H1 (cell line): ENCODE results near the gene CDK3. TPM values are rescaled to one million over a fixed set of nuclear protein-coding genes. Genes with fewer than 3 reads are reported as not detected.

Experiments
- CTCF ChIA-PET: fragments of 300-600 bp; sonication (Branson Sonifier 250); formaldehyde crosslinking; loops from one replicate; lab custom pipeline; 2021; ENCODE audit not compliant: partially characterized antibody; lab: Charles Lee
- POLR2A ChIA-PET: fragments of 300-600 bp; sonication (Branson Sonifier 250); formaldehyde crosslinking; loops from one replicate; lab custom pipeline; 2021; ENCODE audit warnings: inconsistent platforms; ENCODE audit not compliant: partially characterized antibody; lab: Charles Lee
- DNase-seq, 2 experiments: peaks; one replicate each; pipeline versions ENCODE4 v3.0.0 to v3.0.0-alpha.2; 2010 to 2022; ENCODE audit warnings: low spot score in 2 of 2, low read depth in 1 of 2, mixed read lengths in 1 of 2
- FAIRE-seq: peaks from 2 replicates; lab custom pipeline; 2011; peaks lifted over from hg19 to GRCh38; lab: Jason Lieb, UNC
- H2AFZ ChIP-seq: 2 replicates; pipeline ENCODE4 v1.8.1; 2012; ENCODE audit warnings: low read length, inconsistent platforms
- H2AK5ac ChIP-seq: 2 replicates; pipeline ENCODE4 v1.6.1; 2013; ENCODE audit warnings: low read depth, low read length
- H2BK120ac ChIP-seq: replicated peaks from 2 replicates; pipeline ENCODE3; 2013; ENCODE audit warnings: low read depth, low read length, inconsistent platforms
- H2BK12ac ChIP-seq: 2 replicates; pipeline ENCODE4 v1.6.1; 2013; ENCODE audit warnings: low read depth, low read length
- H2BK15ac ChIP-seq: 2 replicates; pipeline ENCODE4 v1.6.1; 2013; ENCODE audit warnings: low read length
- H2BK20ac ChIP-seq: 2 replicates; pipeline ENCODE4 v1.6.1; 2013; ENCODE audit warnings: low read length
- H2BK5ac ChIP-seq: 2 replicates; pipeline ENCODE4 v1.6.1; 2013; ENCODE audit warnings: low read depth, low read length
- H3K14ac ChIP-seq: 2 replicates; pipeline ENCODE4 v1.6.1; 2013; ENCODE audit warnings: inconsistent platforms; ENCODE audit not compliant: insufficient read length
- H3K18ac ChIP-seq: 2 replicates; pipeline ENCODE4 v1.6.1; 2013; ENCODE audit warnings: low read length; ENCODE audit errors: extremely low read depth
- H3K23ac ChIP-seq: 2 replicates; pipeline ENCODE4 v1.6.1; 2013; ENCODE audit warnings: inconsistent platforms; ENCODE audit not compliant: insufficient read length
- H3K23me2 ChIP-seq: 2 replicates; pipeline ENCODE4 v1.6.1; 2013; ENCODE audit warnings: low read depth, low read length
- H3K27ac ChIP-seq: 2 replicates; pipeline ENCODE4 v1.6.1; 2011; ENCODE audit warnings: low read depth, low read length, inconsistent platforms
- H3K27me3 ChIP-seq, 4 experiments: replicated peaks in 1 of 4; 1 replicate in 1 of 4; 2 replicates in 3 of 4; pipeline versions ENCODE4 v1.6.1 to v1.8.1; 2011 to 2013; ENCODE audit warnings: low read length in 3 of 4, mild to moderate bottlenecking in 3 of 4, inconsistent platforms in 2 of 4, mixed read lengths in 2 of 4, moderate library complexity in 1 of 4; ENCODE audit not compliant: control insufficient read depth in 3 of 4, insufficient read depth in 3 of 4; ENCODE audit errors: extremely low read depth in 1 of 4
- H3K36me3 ChIP-seq, 4 experiments: 2 replicates each; pipeline versions ENCODE4 v1.6.1 to v1.8.1; 2011 to 2013; ENCODE audit warnings: mild to moderate bottlenecking in 4 of 4, low read length in 3 of 4, moderate library complexity in 2 of 4, control low read depth in 1 of 4, inconsistent platforms in 1 of 4; ENCODE audit not compliant: insufficient read depth in 4 of 4, control insufficient read depth in 2 of 4
- H3K4ac ChIP-seq: replicated peaks from 2 replicates; pipeline ENCODE3; 2013; ENCODE audit warnings: low read length, low read depth, mixed read lengths, inconsistent platforms; ENCODE audit not compliant: insufficient read length
- H3K4me1 ChIP-seq, 4 experiments: replicated peaks in 1 of 4; 1 replicate in 1 of 4; 2 replicates in 3 of 4; pipeline versions ENCODE4 v1.6.1 to v1.8.1; 2011 to 2013; ENCODE audit warnings: low read length in 3 of 4, inconsistent platforms in 2 of 4, mixed read lengths in 1 of 4; ENCODE audit not compliant: insufficient read depth in 4 of 4, control insufficient read depth in 3 of 4
- H3K4me2 ChIP-seq, 2 experiments: 2 replicates each; pipeline versions ENCODE4 v1.6.1 to v1.8.1; 2011 to 2013; ENCODE audit warnings: low read depth in 2 of 2, low read length in 2 of 2, control low read depth in 1 of 2, inconsistent platforms in 1 of 2, mild to moderate bottlenecking in 1 of 2; ENCODE audit not compliant: insufficient read depth in 1 of 2
- H3K4me3 ChIP-seq, 4 experiments: fragments of 200-600, 300-600 bp in 1 of 4; sonication (generic), shearing (Covaris generic), sonication (Bioruptor Twin) in 1 of 4; 2 replicates each; pipeline versions ENCODE4 v1.5.1 to v1.8.1; 2011 to 2016; ENCODE audit warnings: low read length in 4 of 4, low read depth in 3 of 4, control low read depth in 2 of 4, inconsistent platforms in 2 of 4, mild to moderate bottlenecking in 2 of 4, mixed read lengths in 1 of 4, moderate library complexity in 1 of 4; ENCODE audit not compliant: insufficient read depth in 2 of 4; ENCODE audit errors: extremely low read depth in 1 of 4
- H3K56ac ChIP-seq: replicated peaks from 2 replicates; pipeline ENCODE3; 2013; ENCODE audit warnings: low read depth, mild to moderate bottlenecking, mixed read lengths, low read length, inconsistent platforms; ENCODE audit not compliant: insufficient read length
- H3K79me1 ChIP-seq: 2 replicates; pipeline ENCODE4 v1.6.1; 2013; ENCODE audit warnings: low read depth, low read length, control low read depth
- H3K79me2 ChIP-seq, 2 experiments: 2 replicates each; pipeline versions ENCODE4 v1.6.1 to v1.8.1; 2012 to 2013; ENCODE audit warnings: low read length in 2 of 2, mild to moderate bottlenecking in 2 of 2, inconsistent platforms in 1 of 2; ENCODE audit not compliant: insufficient read depth in 2 of 2, control insufficient read depth in 1 of 2
- H3K9ac ChIP-seq, 4 experiments: replicated peaks in 1 of 4; 1 replicate in 1 of 4; 2 replicates in 3 of 4; pipeline versions ENCODE4 v1.6.1 to v1.8.1; 2011 to 2013; ENCODE audit warnings: low read depth in 3 of 4, low read length in 3 of 4, control low read depth in 2 of 4, mild to moderate bottlenecking in 2 of 4, moderate library complexity in 2 of 4, inconsistent platforms in 1 of 4; ENCODE audit errors: extremely low read depth in 1 of 4
- H3K9me3 ChIP-seq, 2 experiments: 2 replicates each; pipeline versions ENCODE4 v1.6.1 to v1.8.1; 2012 to 2013; ENCODE audit warnings: mild to moderate bottlenecking in 2 of 2, moderate library complexity in 2 of 2, control low read depth in 1 of 2, inconsistent platforms in 1 of 2, low read depth in 1 of 2, low read length in 1 of 2, mixed read lengths in 1 of 2; ENCODE audit not compliant: insufficient read depth in 2 of 2
- H4K20me1 ChIP-seq, 2 experiments: replicated peaks in 1 of 2; 2 replicates each; pipeline versions ENCODE3 to v1.8.1; 2011 to 2013; ENCODE audit warnings: inconsistent platforms in 2 of 2, low read length in 2 of 2, mild to moderate bottlenecking in 1 of 2; ENCODE audit not compliant: insufficient read depth in 2 of 2, control insufficient read depth in 1 of 2
- H4K5ac ChIP-seq: 2 replicates; pipeline ENCODE4 v1.6.1; 2013; ENCODE audit warnings: low read length, low read depth, mixed read lengths, inconsistent platforms; ENCODE audit not compliant: insufficient read length
- H4K8ac ChIP-seq: 2 replicates; pipeline ENCODE4 v1.8.0; 2013; ENCODE audit warnings: mild to moderate bottlenecking, moderate library complexity, low read length, inconsistent platforms; ENCODE audit not compliant: insufficient read depth; ENCODE audit errors: extremely low read depth
- H4K91ac ChIP-seq: replicated peaks from 2 replicates; pipeline ENCODE3; 2013; ENCODE audit warnings: low read length, mixed read lengths, inconsistent platforms; ENCODE audit not compliant: insufficient read length
- E2F6 ChIP-seq: IDR thresholded peaks from 2 replicates; pipeline ENCODE4 v1.6.1; 2012; ENCODE audit warnings: inconsistent platforms
- SP1 ChIP-seq: IDR thresholded peaks from 2 replicates; pipeline ENCODE4 v1.6.1; 2011; ENCODE audit warnings: low read depth, low read length
- SP2 ChIP-seq: IDR thresholded peaks from 2 replicates; pipeline ENCODE4 v1.6.1; 2012; ENCODE audit warnings: mild to moderate bottlenecking, low read length, inconsistent platforms
- TBP ChIP-seq: IDR thresholded peaks from 2 replicates; pipeline ENCODE4 v1.6.1; 2011; ENCODE audit warnings: low read depth, low read length, improper control_type of control experiment
- WGBS, 2 experiments: shearing (Covaris generic) in 1 of 2; methylation state at CpG; one replicate each; pipeline versions ENCODE4 v1.1.6 to v1.1.7; 2013 to 2015; ENCODE audit warnings: low lambda C conversion rate in 2 of 2, mixed read lengths in 2 of 2, inconsistent platforms in 1 of 2, low coverage in 1 of 2, missing lambda C conversion rate in 1 of 2; ENCODE audit not compliant: insufficient replicate concordance in 2 of 2, insufficient coverage in 1 of 2, insufficient read length in 1 of 2; ENCODE audit errors: extremely low coverage in 1 of 2, missing lambda C conversion rate in 1 of 2; 5-methylcytosine and 5-hydroxymethylcytosine counted together
- polyA plus RNA-seq, 7 experiments: library from polyadenylated mRNA; depleted of rRNA in 3 of 7; stranded (reverse) in 5 of 7; unstranded in 2 of 7; fragments of >200 nt in 5 of 7; fragments of 200-250 nt in 2 of 7; gene quantifications; 1 replicate in 5 of 7; 2 replicates in 1 of 7; 4 replicates in 1 of 7; pipeline versions ENCODE4 v1.2.1 to v1.2.3, GENCODE V29; 2011 to 2013; ENCODE audit warnings: missing spikeins in 2 of 7, mixed read lengths in 2 of 7
- total RNA-seq: library from RNA; stranded (reverse); fragmentation: NEBNext Ultra II Directional; extraction: Animal tissue kit (Norgen Biotek cat#: 25700); gene quantifications from 2 replicates; pipeline ENCODE4 v1.2.1, GENCODE V29; 2021

Gene CDK3
- total and polyA plus RNA-seq, 2 of the 8 experiments (the other 6 are each of a cell fraction or from before 2014, with no cell fraction given): 10.0 to 14.6 TPM

DNA sequence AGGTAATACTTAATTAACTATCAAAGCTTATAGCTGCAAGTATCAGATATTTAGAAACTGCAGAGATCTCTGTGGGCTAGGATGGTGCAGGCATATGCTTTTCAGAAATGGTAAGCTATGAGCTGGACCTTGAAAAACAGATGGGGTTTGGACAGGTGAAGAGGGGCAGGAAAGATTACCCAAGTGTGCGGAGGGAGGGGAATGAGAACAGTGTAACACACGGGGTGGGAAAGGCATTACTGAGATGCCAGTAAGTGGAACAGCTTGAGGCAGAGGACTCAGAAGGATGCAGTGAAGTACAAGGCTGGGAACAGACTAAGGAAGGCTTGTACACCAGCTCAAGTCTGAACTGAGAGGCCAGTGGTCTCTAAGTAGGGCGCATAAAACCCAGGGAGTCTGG, 48.6 kb downstream of the CDK3 start:
- Histone ChIP-seq H3K23me2 (no peaks in the 10 kb centered on the region), H2BK15ac (no peak overlapping the region), H3K4me2 (no peak overlapping the region), H3K4ac (no peak overlapping the region), H3K79me2 (no peaks in the 10 kb centered on the region), H3K23ac (no peak overlapping the region), H3K56ac (no peak overlapping the region), H4K20me1 (no peaks in the 10 kb centered on the region), H4K91ac (no peak overlapping the region), H3K4me3 (no peak overlapping the region), H3K79me1 (no peaks in the 10 kb centered on the region; the same call in 1 of the 2 replicates), H3K27ac (no peak overlapping the region; the same call in 1 of the 2 replicates), H4K5ac (no peak overlapping the region), H2AFZ (no peak overlapping the region), H4K8ac (no peak overlapping the region), H3K4me1 (peaks cover 0 to 2% (median 0%) of the 10 kb centered on the region in 4 experiments; a peak in 1 of 7 replicates), H2BK120ac (no peak overlapping the region), H2BK20ac (no peak overlapping the region), H2BK12ac (no peak overlapping the region), H3K36me3 (peaks cover 18 to 73% (median 50%) of the 10 kb centered on the region in 4 experiments), H2AK5ac (no peak overlapping the region), H3K14ac (no peak overlapping the region), H3K9ac (no peak overlapping the region), H2BK5ac (no peak overlapping the region), H3K27me3 (no peaks in the 10 kb centered on the region), H3K18ac (no peak overlapping the region), H3K9me3 (no peaks in the 10 kb centered on the region)
- ChIA-PET CTCF (interaction anchor here (0.6 to 1.4 kb wide), 8 partner anchors 11 to 140 kb away, joined by 3 to 6 read pairs (median 3); no protein-coding TSS in a partner anchor), POLR2A (no interaction called here)
- TF ChIP-seq E2F6: no peak
- TF ChIP-seq SP2: no peak
- no peak for TF ChIP-seq TBP
- TF ChIP-seq SP1: no peak
- no peak for FAIRE-seq
- 87% methylated on average over 3 of the region's 3 CpGs; no CpG with 5 or more reads in 1 of the 2 experiments for whole genome bisulfite sequencing, 2 experiments
- DNase-seq: no peak
